Measurements from ENCODE around the gene ANXA2.
"Not testable (repeated sequence)": the region's sequence is repeated elsewhere in the genome, so short reads cannot be mapped to it uniquely, and the experiment has no call there.

ANXA2 gene

GRCh38 chr15:60397772-60398445 is at the start of gene ANXA2:
ANXA2 (minus strand) TSS chr15:60397986; CDS start chr15:60386075, 11,911 bp downstream.
- DNase-seq (ENCODE audit: low read depth) = peak; percentile 80

GRCh38 chr15:60444289-60444912 is 46.6 kb upstream of the ANXA2 start:
- DNase-seq (ENCODE audit: low read depth) = peak; percentile 21

- DNase-seq (ENCODE audit: low read depth) = peak; percentile 30
Observed at GRCh38 chr15:60442763-60443162, 45.0 kb upstream of the ANXA2 start.

GRCh38 chr15:60442031-60442650 is 44.4 kb upstream of the ANXA2 start:
- no peak for DNase-seq (ENCODE audit: low read depth)

DNA sequence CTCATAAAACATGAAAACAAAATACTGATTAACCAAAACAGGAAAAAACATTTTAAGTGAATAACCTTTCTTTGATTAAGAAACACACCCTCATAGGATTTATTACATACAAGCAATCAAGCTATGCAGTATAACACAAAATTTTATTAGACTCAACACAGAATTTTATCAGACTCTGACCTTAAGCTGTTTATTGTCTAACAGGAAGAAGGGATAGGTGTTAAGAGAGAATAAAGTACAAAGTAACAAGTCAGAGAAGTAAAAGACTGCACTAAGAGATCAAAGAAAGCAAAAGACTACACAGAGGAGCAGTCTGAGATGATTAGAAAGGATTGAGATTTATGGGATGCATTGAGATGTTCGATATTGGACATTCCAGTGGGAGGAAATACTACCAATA is 43.5 kb upstream of the ANXA2 start:
- DNase-seq (ENCODE audit: low read depth) = no peak

- no peak for DNase-seq (ENCODE audit: low read depth)
Observed at GRCh38 chr15:60438646-60439045, 40.9 kb upstream of the ANXA2 start.

- DNase-seq (ENCODE audit: low read depth) = no peak
Observed at GRCh38 chr15:60428935-60429334, 31.1 kb upstream of the ANXA2 start.

DNA sequence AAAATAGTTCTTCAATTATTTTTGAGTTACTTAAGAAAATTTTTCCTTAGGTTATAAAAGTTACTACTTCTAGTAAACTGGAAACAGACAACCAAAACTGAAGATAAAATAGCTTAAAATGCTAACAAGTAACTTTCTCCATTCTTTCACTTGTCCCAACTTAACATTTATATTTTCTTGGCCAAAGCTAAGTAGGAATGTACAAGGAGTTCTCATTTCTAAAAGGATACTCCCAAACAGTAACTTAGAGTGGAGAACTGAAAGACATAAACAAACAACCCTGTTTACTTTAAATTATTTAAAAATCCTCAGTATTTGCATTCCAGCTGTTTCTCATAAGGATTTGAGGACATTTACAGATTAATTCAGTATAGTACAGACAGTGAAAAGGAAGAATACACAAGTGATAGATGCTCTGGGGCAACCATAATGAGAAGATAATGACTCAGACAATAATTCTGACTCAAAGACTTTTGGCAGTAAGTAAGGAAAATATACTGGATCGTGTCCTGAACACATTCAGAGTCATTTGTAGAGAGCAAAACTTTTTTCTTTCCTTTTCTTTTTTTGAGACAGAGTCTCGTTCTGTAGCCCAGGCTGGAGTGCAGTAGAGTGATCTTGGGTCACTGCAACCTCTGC is 29.2 kb upstream of the ANXA2 start:
- peak; percentile 62 for DNase-seq (ENCODE audit: low read depth)

DNA sequence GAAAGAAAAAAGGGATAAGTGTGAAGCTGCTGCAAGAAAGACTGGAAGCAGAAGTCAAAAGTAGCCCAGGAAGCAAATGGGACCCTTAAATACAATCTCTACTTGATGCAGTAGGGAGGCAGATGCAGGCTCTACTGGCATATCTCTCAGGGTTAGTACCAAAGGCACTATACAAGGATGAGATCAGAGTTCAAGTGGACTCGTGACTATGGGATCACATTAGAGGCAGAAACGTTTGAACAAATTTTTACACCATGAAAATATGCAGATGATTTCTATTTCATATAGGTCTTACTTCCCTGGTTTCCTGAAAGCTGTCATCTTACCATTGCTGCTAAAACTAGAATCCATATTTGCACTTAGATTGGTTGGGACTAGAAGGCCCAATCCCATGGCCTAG is 27.7 kb upstream of the ANXA2 start:
- DNase-seq (ENCODE audit: low read depth) = no peak

DNA sequence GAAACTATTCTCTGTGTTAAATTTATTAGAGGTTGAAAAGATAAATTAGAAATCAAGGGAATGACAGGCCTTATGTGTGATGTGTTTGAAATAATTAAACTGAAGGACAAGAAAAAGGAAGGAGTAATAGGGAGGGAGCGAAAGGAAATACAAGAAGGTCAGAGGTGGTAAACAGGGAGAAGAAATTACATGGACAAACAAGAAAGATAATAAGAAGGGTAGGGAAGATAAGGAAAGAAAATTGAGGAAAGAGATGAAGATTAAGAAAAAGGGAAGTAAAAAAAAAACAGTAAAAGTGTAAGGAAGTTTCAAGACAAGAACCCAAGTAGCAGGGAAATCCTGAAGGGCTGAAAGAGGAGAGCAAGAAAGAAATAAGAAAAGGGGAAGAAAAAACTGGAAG is 26.2 kb upstream of the ANXA2 start:
- DNase-seq (ENCODE audit: low read depth) = no peak

DNA sequence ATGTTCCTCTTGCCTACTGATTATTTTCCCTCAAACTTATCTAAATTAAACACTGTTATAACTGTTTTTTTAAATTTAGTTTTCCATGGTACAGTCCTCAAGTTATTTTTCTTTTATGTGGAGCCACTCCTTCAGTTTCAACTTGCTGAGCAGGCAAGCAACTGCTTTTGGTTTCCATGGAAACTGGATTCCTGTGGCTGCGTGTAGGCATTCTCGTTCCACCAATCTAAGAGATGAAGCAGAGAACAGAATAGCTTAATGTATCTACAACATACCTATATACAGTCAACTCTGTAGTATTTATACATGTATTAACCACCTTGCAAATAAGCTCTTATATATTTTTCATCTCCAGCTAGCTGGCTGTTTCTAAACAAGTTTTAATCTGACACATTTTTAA is 25.8 kb upstream of the ANXA2 start:
- DNase-seq (ENCODE audit: low read depth) = peak; percentile 70

- DNase-seq (ENCODE audit: low read depth) = no peak
Observed at GRCh38 chr15:60421544-60421943, 23.8 kb upstream of the ANXA2 start.

DNA sequence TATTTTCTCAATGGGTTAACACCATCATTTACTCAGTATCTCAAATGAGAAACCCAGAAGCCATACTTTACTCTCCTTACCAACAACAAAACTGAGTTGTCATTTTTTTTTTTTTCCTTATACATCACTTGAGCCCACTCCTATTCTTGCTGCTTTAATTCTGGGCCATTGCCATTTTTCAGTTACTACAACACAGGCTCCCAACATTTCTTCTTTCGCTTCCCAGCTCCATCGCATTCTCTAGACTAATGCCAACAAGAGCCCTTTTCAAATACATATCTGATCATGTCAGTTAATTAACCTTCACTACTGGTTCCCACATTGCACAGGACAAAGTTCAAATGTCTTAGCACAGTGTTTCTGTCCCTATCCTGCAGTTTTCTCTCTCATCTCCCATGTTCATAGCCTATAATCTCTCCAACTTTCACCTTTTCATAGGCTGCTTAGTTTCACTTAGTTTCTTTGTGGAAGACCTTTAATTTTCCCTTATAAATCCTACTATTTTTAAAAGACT is 22.5 kb upstream of the ANXA2 start:
- DNase-seq (ENCODE audit: low read depth) = no peak

GRCh38 chr15:60419753-60420152 is 22.0 kb upstream of the ANXA2 start:
- DNase-seq (ENCODE audit: low read depth) = no peak

GRCh38 chr15:60418096-60418495 is 20.3 kb upstream of the ANXA2 start:
- no peak for DNase-seq (ENCODE audit: low read depth)

DNA sequence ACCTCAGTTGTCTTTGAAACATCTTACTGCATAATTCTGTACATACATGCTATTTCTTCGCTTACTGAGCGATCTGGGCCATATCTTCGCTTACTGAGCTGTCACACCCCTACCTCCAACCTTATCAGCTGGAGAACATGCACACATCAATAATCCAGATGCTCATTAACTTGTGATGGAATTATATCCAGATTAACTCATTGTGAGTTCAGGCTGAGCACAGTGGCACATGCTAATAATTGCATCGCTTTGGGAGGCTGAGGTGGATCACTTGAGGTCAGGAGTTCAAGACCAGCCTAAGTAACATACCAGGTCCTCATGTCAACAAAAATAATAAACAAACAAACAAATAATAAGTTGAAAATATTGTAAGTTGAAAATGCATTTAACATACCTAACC is 19.3 kb upstream of the ANXA2 start:
- no peak for DNase-seq (ENCODE audit: low read depth)

- DNase-seq (ENCODE audit: low read depth) = no peak
Observed at GRCh38 chr15:60416484-60416883, 18.7 kb upstream of the ANXA2 start.

- no peak for DNase-seq (ENCODE audit: low read depth)
Observed at GRCh38 chr15:60414016-60414682, 16.4 kb upstream of the ANXA2 start.

- DNase-seq (ENCODE audit: low read depth) = no peak
Observed at GRCh38 chr15:60413231-60413824, 15.5 kb upstream of the ANXA2 start.

DNA sequence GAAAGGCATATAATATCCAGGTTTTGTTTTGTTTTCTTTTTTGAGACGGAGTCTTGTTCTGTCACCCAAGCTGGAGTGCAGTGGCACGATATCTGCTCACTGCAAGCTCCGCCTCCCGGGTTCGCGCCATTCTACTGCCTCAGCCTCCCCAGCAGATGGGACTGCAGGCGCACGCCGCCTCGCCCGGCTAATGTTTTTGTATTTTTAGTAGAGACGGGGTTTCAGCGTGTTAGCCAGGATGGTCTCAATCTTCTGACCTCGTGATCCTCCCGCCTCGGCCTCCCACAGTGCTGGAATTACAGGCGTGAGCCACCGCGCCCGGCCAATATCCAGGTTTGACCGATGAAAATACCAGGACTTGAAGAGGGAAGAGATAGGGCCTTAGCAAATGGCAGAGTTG is 15.0 kb upstream of the ANXA2 start:
- DNase-seq (ENCODE audit: low read depth) = not testable (repeated sequence)

GRCh38 chr15:60411774-60412425 is 14.1 kb upstream of the ANXA2 start:
- DNase-seq (ENCODE audit: low read depth) = no peak

Data from GM04504 (cell line).